HEK293 (cell line): ENCODE results near the gene MRFAP1.

Source experiments
- CTCF ChIA-PET: fragments of 350-600 bp; formaldehyde crosslinking; extraction: SDS; loops from one replicate; lab custom pipeline; 2021; ENCODE audit warnings: antibody characterized with exemption; lab: Yijun Ruan, JAX
- POLR2A ChIA-PET: fragments of 300-600 bp; formaldehyde crosslinking; extraction: SDS; loops from one replicate; lab custom pipeline; 2020; ENCODE audit warnings: antibody characterized with exemption, inconsistent platforms; lab: Yijun Ruan, JAX
- H3K27ac ChIP-seq: fragments of 200-500 bp; sonication (Bioruptor generic); 2 replicates; pipeline ENCODE4 v1.5.1; 2014; ENCODE audit warnings: low read depth, low read length, control low read depth, inconsistent platforms; ENCODE audit errors: extremely low read depth
- H3K36me3 ChIP-seq, 2 experiments: fragments of 200-500 bp in 1 of 2; sonication (Bioruptor generic) in 1 of 2; 1 replicate in 1 of 2; 2 replicates in 1 of 2; pipeline ENCODE4 v1.5.1; 2014 to 2017; ENCODE audit warnings: inconsistent platforms in 2 of 2, low read length in 2 of 2; ENCODE audit not compliant: control insufficient read depth in 2 of 2, insufficient read depth in 1 of 2
- H3K4me1 ChIP-seq: fragments of 200-500 bp; sonication (Bioruptor generic); 2 replicates; pipeline ENCODE4 v1.5.1; 2014; ENCODE audit warnings: mild to moderate bottlenecking, low read length, inconsistent platforms; ENCODE audit not compliant: control insufficient read depth, insufficient read depth
- H3K4me3 ChIP-seq: 2 replicates; pipeline ENCODE4 v1.5.1; 2011; ENCODE audit warnings: low read depth, mild to moderate bottlenecking, control low read depth, low read length, moderate library complexity
- H3K9me3 ChIP-seq: fragments of 200-500 bp; sonication (Bioruptor generic); 2 replicates; pipeline ENCODE4 v1.5.1; 2014; ENCODE audit warnings: low read depth, low read length, inconsistent platforms; ENCODE audit not compliant: control insufficient read depth, insufficient read depth
- FEZF1 ChIP-seq: fragments of 450-650 bp; formaldehyde crosslinking; IDR thresholded peaks from 2 replicates; pipeline ENCODE4 v1.5.1; 2016; ENCODE audit warnings: missing biosample characterization, missing genetic modification characterization
- GLIS1 ChIP-seq: fragments of 450-650 bp; formaldehyde crosslinking; IDR thresholded peaks from 2 replicates; pipeline ENCODE4 v1.5.1; 2016; ENCODE audit warnings: missing biosample characterization, missing genetic modification characterization
- KLF7 ChIP-seq: fragments of 450-650 bp; formaldehyde crosslinking; IDR thresholded peaks from 2 replicates; pipeline ENCODE4 v1.5.1; 2016; ENCODE audit warnings: missing biosample characterization, missing genetic modification characterization, borderline replicate concordance
- MEIS1 ChIP-seq: sonication (generic); formaldehyde crosslinking; IDR thresholded peaks from 2 replicates; pipeline ENCODE4 v1.8.1; 2022; ENCODE audit warnings: missing genetic modification reagents, mild to moderate bottlenecking, borderline replicate concordance
- PRDM1 ChIP-seq: fragments of 450-650 bp; formaldehyde crosslinking; IDR thresholded peaks from 2 replicates; pipeline ENCODE4; 2016; ENCODE audit warnings: missing biosample characterization, missing genetic modification characterization
- PRDM10 ChIP-seq: fragments of 450-650 bp; formaldehyde crosslinking; IDR thresholded peaks from 2 replicates; pipeline ENCODE4 v1.5.1; 2016; ENCODE audit warnings: missing biosample characterization, missing genetic modification characterization
- REST ChIP-seq: fragments of 450-650 bp; formaldehyde crosslinking; IDR thresholded peaks from 2 replicates; pipeline ENCODE4 v1.5.1; 2016; ENCODE audit warnings: missing biosample characterization, missing genetic modification characterization
- SETDB1 ChIP-seq: IDR thresholded peaks from one replicate; pipeline ENCODE4 v1.6.1; 2017; ENCODE audit warnings: mild to moderate bottlenecking, low read length, moderate library complexity, mixed read lengths; ENCODE audit not compliant: insufficient read length
- SP2 ChIP-seq: fragments of 450-650 bp; formaldehyde crosslinking; IDR thresholded peaks from 2 replicates; pipeline ENCODE4 v1.5.1; 2016; ENCODE audit warnings: missing biosample characterization, missing genetic modification characterization
- SP3 ChIP-seq: fragments of 450-650 bp; formaldehyde crosslinking; IDR thresholded peaks from 2 replicates; pipeline ENCODE4 v1.5.1; 2016; ENCODE audit warnings: missing biosample characterization, missing genetic modification characterization
- ZBTB11 ChIP-seq: fragments of 450-650 bp; formaldehyde crosslinking; conservative IDR thresholded peaks from 2 replicates; pipeline ENCODE4 v1.5.1; 2016; ENCODE audit warnings: low read depth, missing biosample characterization, missing genetic modification characterization
- ZBTB8A ChIP-seq: fragments of 450-650 bp; formaldehyde crosslinking; IDR thresholded peaks from 2 replicates; pipeline ENCODE4 v1.5.1; 2016; ENCODE audit warnings: missing biosample characterization, missing genetic modification characterization
- ZNF202 ChIP-seq: fragments of 450-650 bp; formaldehyde crosslinking; IDR thresholded peaks from 2 replicates; pipeline ENCODE4 v1.5.1; 2016; ENCODE audit warnings: missing biosample characterization, missing genetic modification characterization, borderline replicate concordance
- ZNF324 ChIP-seq: fragments of 450-650 bp; formaldehyde crosslinking; IDR thresholded peaks from 2 replicates; pipeline ENCODE4 v1.5.1; 2016; ENCODE audit warnings: missing biosample characterization, missing genetic modification characterization
- ZNF335 ChIP-seq: fragments of 450-650 bp; formaldehyde crosslinking; conservative IDR thresholded peaks from 2 replicates; pipeline ENCODE4 v1.5.1; 2016; ENCODE audit warnings: missing biosample characterization, missing genetic modification characterization
- ZNF366 ChIP-seq: fragments of 450-650 bp; formaldehyde crosslinking; conservative IDR thresholded peaks from 2 replicates; pipeline ENCODE4 v1.5.1; 2016; ENCODE audit warnings: missing biosample characterization, missing genetic modification characterization
- ZNF416 ChIP-seq: fragments of 450-650 bp; formaldehyde crosslinking; IDR thresholded peaks from 2 replicates; pipeline ENCODE4 v1.5.1; 2016; ENCODE audit warnings: missing biosample characterization, missing genetic modification characterization
- ZNF423 ChIP-seq: fragments of 450-650 bp; formaldehyde crosslinking; IDR thresholded peaks from 2 replicates; pipeline ENCODE4 v1.5.1; 2016; ENCODE audit warnings: missing biosample characterization, missing genetic modification characterization
- ZNF544 ChIP-seq: fragments of 450-650 bp; formaldehyde crosslinking; IDR thresholded peaks from 2 replicates; pipeline ENCODE4 v1.5.0; 2017; ENCODE audit warnings: missing biosample characterization, missing genetic modification characterization
- TF ChIP-seq, protein P1 (sequence below): fragments of 450-650 bp; formaldehyde crosslinking; IDR thresholded peaks from 2 replicates; pipeline ENCODE4 v1.5.1; 2016; ENCODE audit warnings: missing biosample characterization, missing genetic modification characterization, low read depth

MRFAP1 gene

DNA sequence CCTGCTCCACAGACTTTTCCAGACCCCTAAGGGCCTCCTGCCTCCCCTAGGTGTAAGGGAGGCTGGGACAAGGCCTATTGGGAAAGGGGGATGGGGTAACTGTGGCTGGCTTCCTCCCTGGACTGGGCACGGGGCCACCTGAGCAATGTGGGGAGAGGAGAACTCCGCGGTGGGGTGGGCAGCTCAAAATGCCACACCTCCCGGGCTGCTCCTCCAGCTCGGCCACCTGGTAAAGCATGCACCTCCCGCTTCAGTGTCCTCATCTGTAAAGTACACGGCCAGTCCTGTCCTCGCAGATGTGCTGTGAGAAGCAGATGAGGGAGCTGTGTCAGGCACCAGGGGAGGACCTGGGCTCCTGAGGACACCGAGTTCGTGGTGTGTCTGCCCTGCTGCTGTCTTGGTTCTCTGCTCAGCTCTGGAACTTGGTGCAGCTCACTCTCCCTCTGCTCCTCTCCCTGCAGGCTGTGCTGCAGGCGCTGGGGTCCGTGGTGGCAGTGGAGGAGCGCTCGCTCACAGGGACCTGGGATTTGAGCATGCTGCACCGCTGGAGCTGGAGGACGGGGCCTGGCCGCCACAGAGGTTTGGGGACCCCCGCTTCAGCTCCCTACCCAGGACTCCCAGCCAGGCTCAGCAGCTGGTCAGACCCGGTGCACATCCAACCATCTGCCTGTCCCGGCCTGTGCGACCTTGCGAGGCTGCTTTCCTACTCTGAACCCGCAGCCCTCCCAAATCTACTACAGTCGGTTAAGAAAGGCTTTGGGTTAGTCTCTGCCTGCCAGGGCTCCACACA lies 20.8 kb upstream of the MRFAP1 start:
- H3K36me3 ChIP-seq = peaks cover 0 to 19% of the 10 kb centered on the region in 2 experiments; a peak in 1 of 3 replicates
- H3K4me3 ChIP-seq = no peak overlapping the region
- TF ChIP-seq PRDM1 (tag by site-specific recombination) = no peak
- no peak for TF ChIP-seq ZNF366 (tag by site-specific recombination)
- TF ChIP-seq KLF7 (tag by site-specific recombination) = no peak
- TF ChIP-seq SETDB1 = no peak
- no peak for TF ChIP-seq ZNF324 (tag by site-specific recombination)
- no peak for TF ChIP-seq SP2 (tag by site-specific recombination)
- no peak for TF ChIP-seq ZNF202 (tag by site-specific recombination)
- TF ChIP-seq REST (tag by site-specific recombination) = no peak
- TF ChIP-seq, protein P1, sequence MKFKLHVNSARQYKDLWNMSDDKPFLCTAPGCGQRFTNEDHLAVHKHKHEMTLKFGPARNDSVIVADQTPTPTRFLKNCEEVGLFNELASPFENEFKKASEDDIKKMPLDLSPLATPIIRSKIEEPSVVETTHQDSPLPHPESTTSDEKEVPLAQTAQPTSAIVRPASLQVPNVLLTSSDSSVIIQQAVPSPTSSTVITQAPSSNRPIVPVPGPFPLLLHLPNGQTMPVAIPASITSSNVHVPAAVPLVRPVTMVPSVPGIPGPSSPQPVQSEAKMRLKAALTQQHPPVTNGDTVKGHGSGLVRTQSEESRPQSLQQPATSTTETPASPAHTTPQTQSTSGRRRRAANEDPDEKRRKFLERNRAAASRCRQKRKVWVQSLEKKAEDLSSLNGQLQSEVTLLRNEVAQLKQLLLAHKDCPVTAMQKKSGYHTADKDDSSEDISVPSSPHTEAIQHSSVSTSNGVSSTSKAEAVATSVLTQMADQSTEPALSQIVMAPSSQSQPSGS (tag by site-specific recombination) = no peak
- TF ChIP-seq SP3 = no peak
- no peak for TF ChIP-seq ZNF335 (tag by site-specific recombination)
- TF ChIP-seq ZNF416 (tag by site-specific recombination) = no peak
- no peak for TF ChIP-seq ZNF423 (tag by site-specific recombination)
- no peak for TF ChIP-seq GLIS1 (tag by site-specific recombination)
- TF ChIP-seq ZBTB8A = no peak
- TF ChIP-seq ZNF544 = no peak
- no peak for TF ChIP-seq MEIS1 (CRISPR knock-in tag)
- no peak for TF ChIP-seq PRDM10 (tag by site-specific recombination)
- no peak for TF ChIP-seq ZBTB11 (tag by site-specific recombination)
- no peak for TF ChIP-seq FEZF1 (tag by site-specific recombination)
- ChIA-PET CTCF (no interaction called here), POLR2A (no interaction called here)
- no peak overlapping the region for H3K27ac ChIP-seq
- no peaks in the 10 kb centered on the region for H3K4me1 ChIP-seq
- no peaks in the 10 kb centered on the region for H3K9me3 ChIP-seq
